Activated T-helper 1 cell treated with anti-CD3 and anti-CD28 coated beads, Interleukin-12 subunit alpha, Interleukin-12 subunit beta, Interleukin-2, Interleukin-4 antibody, amounts not matched to agents 30 ng/mL and 10 ng/mL and 1 ng/mL, durations not matched to agents 14 hours and 24 hours and 36 hours (primary cell): ENCODE data around the gene ORC3. TPM values are rescaled to one million over a fixed set of nuclear protein-coding genes. Genes with fewer than 3 reads are reported as not detected.
"Not testable (repeated sequence)": the region's sequence is repeated elsewhere in the genome, so short reads cannot be mapped to it uniquely, and the experiment has no call there.

Experiments
- DNase-seq: peaks from one replicate; pipeline ENCODE4 v3.0.0; 2021; ENCODE audit warnings: low spot score
- H3K27ac Mint-ChIP-seq: one replicate; pipeline ENCODE4 v1.8.0; 2021; ENCODE audit warnings: mild to moderate bottlenecking, mixed read lengths
- H3K27me3 Mint-ChIP-seq: one replicate; pipeline ENCODE4 v1.8.0; 2022; ENCODE audit warnings: mild to moderate bottlenecking, moderate library complexity, mixed read lengths; ENCODE audit not compliant: insufficient read depth
- H3K36me3 Mint-ChIP-seq: one replicate; pipeline ENCODE4 v1.8.0; 2021; ENCODE audit warnings: low read depth, mixed read lengths
- H3K4me1 Mint-ChIP-seq: one replicate; pipeline ENCODE4 v1.8.0; 2021; ENCODE audit warnings: low read depth, mixed read lengths
- H3K4me3 Mint-ChIP-seq: one replicate; pipeline ENCODE4 v1.8.0; 2021; ENCODE audit warnings: mild to moderate bottlenecking, moderate library complexity, mixed read lengths
- H3K9me3 Mint-ChIP-seq: one replicate; pipeline ENCODE4 v1.8.0; 2021; ENCODE audit warnings: mixed read lengths
- intact Hi-C: fragments of 100-400 bp; cut with micrococcal nuclease; formaldehyde crosslinking; loops from one replicate; pipeline ENCODE4 v1.15.1; 2024
- total RNA-seq: library from RNA; stranded (reverse); gene quantifications from 2 replicates; pipeline ENCODE4 v1.2.3, GENCODE V29; 2022

ORC3 gene
- total RNA-seq, 1 donor from 2014 or later: 34.7 TPM

- Mint-ChIP-seq H3K27ac (no peak overlapping the region), H3K4me3 (no peak overlapping the region), H3K4me1 (peaks cover 31% of the 10 kb centered on the region), H3K9me3 (no peaks in the 10 kb centered on the region), H3K27me3 (no peaks in the 10 kb centered on the region), H3K36me3 (peaks cover 13% of the 10 kb centered on the region)
- intact Hi-C loops: no loop called here
- DNase-seq: no peak
Measured at GRCh38 chr6:87692086-87692485, 102.2 kb downstream of the ORC3 start.

- intact Hi-C loops, H3K27ac Mint-ChIP-seq, H3K27me3 Mint-ChIP-seq, DNase-seq, H3K4me3 Mint-ChIP-seq, H3K9me3 Mint-ChIP-seq: not testable (repeated sequence)
- Mint-ChIP-seq H3K36me3 (peaks cover 25% of the 10 kb centered on the region), H3K4me1 (peaks cover 54% of the 10 kb centered on the region)
Measured at GRCh38 chr6:87696817-87697216, 106.9 kb downstream of the ORC3 start.

- Mint-ChIP-seq H3K27me3 (no peaks in the 10 kb centered on the region), H3K4me3 (peak overlapping the region; percentile 99), H3K36me3 (peaks cover 25% of the 10 kb centered on the region), H3K9me3 (no peaks in the 10 kb centered on the region), H3K27ac (peak overlapping the region; percentile 25), H3K4me1 (peaks cover 60% of the 10 kb centered on the region)
- DNase-seq: no peak
- intact Hi-C loops: no loop called here
Measured at GRCh38 chr6:87697581-87698546, 107.9 kb downstream of the ORC3 start.

GRCh38 chr6:87698547-87699006 lies 108.6 kb downstream of the ORC3 start:
- no peaks in the 10 kb centered on the region for H3K27me3 Mint-ChIP-seq
- H3K4me3 Mint-ChIP-seq: peak overlapping the region; percentile 99
- no peaks in the 10 kb centered on the region for H3K9me3 Mint-ChIP-seq
- intact Hi-C loops: loop anchor here (1.0 kb wide), 1 partner anchor 16 kb away; no protein-coding TSS in a partner anchor
- peaks cover 25% of the 10 kb centered on the region for H3K36me3 Mint-ChIP-seq
- DNase-seq: no peak
- peaks cover 58% of the 10 kb centered on the region for H3K4me1 Mint-ChIP-seq
- peak overlapping the region; percentile 38 for H3K27ac Mint-ChIP-seq

GRCh38 chr6:87699576-87699975 lies 109.6 kb downstream of the ORC3 start:
- peak overlapping the region; percentile 99 for H3K4me3 Mint-ChIP-seq

GRCh38 chr6:87700397-87701343 lies 110.7 kb downstream of the ORC3 start:
- H3K4me1 Mint-ChIP-seq: peaks cover 49% of the 10 kb centered on the region

More at GRCh38 chr6:87699576-87699975, 109.6 kb downstream of the ORC3 start:
- no peaks in the 10 kb centered on the region for H3K27me3 Mint-ChIP-seq
- no peaks in the 10 kb centered on the region for H3K9me3 Mint-ChIP-seq
- peaks cover 21% of the 10 kb centered on the region for H3K36me3 Mint-ChIP-seq
- intact Hi-C loops: loop anchor here (1.0 kb wide), 1 partner anchor 17 kb away; no protein-coding TSS in a partner anchor
- peak overlapping the region; percentile 5 for H3K27ac Mint-ChIP-seq
- peaks cover 48% of the 10 kb centered on the region for H3K4me1 Mint-ChIP-seq
- no peak for DNase-seq

GRCh38 chr6:87701344-87701675 lies 111.4 kb downstream of the ORC3 start:
- intact Hi-C loops: loop anchor here (5.0 to 10.0 kb wide), 4 partner anchors 103 to 1443 kb away; partner anchors contain the start of gene PM20D2
- peak overlapping the region; percentile 99 for H3K4me3 Mint-ChIP-seq
- no peaks in the 10 kb centered on the region for H3K27me3 Mint-ChIP-seq
- DNase-seq: no peak
- no peaks in the 10 kb centered on the region for H3K9me3 Mint-ChIP-seq
- peaks cover 18% of the 10 kb centered on the region for H3K36me3 Mint-ChIP-seq
- peak overlapping the region; percentile 97 for H3K27ac Mint-ChIP-seq
- peaks cover 44% of the 10 kb centered on the region for H3K4me1 Mint-ChIP-seq

More at GRCh38 chr6:87700397-87701343, 110.7 kb downstream of the ORC3 start:
- intact Hi-C loops: loop anchor here (5.0 to 10.0 kb wide), 4 partner anchors 104 to 1444 kb away; partner anchors contain the start of gene PM20D2
- Mint-ChIP-seq H3K27ac (peak overlapping the region; percentile 97), H3K36me3 (peaks cover 18% of the 10 kb centered on the region), H3K27me3 (no peaks in the 10 kb centered on the region), H3K4me3 (peak overlapping the region; percentile 99), H3K9me3 (no peaks in the 10 kb centered on the region)
- DNase-seq: no peak

- peak; percentile 97 for DNase-seq
- Mint-ChIP-seq H3K27ac (peak within 1 kb of the TSS; percentile 97), H3K36me3 (peaks cover 18% of the 10 kb centered on the region), H3K27me3 (no peaks in the 10 kb centered on the region), H3K4me3 (peak within 1 kb of the TSS; percentile 99), H3K4me1 (peaks cover 44% of the 10 kb centered on the region), H3K9me3 (no peaks in the 10 kb centered on the region)
- intact Hi-C loops: loop anchor here (1.0 to 10.0 kb wide), 15 partner anchors 36 to 1443 kb away; partner anchors contain the start of genes ORC3, PM20D2, PNRC1 and RNGTT
Measured at GRCh38 chr6:87701676-87702588, 112.0 kb downstream of the ORC3 start, which contains the start of gene AKIRIN2. AKIRIN2 (minus strand) TSS chr6:87702233; CDS start chr6:87701684, 549 bp downstream.

GRCh38 chr6:87702589-87702945 lies 112.6 kb downstream of the ORC3 start:
- Mint-ChIP-seq H3K4me3 (peak overlapping the region; percentile 99), H3K9me3 (no peaks in the 10 kb centered on the region), H3K4me1 (peaks cover 39% of the 10 kb centered on the region), H3K27ac (peak overlapping the region; percentile 88), H3K27me3 (no peaks in the 10 kb centered on the region), H3K36me3 (peaks cover 16% of the 10 kb centered on the region)
- no peak for DNase-seq
- intact Hi-C loops: loop anchor here (1.0 to 10.0 kb wide), 15 partner anchors 36 to 1442 kb away; partner anchors contain the start of genes ORC3, PM20D2, PNRC1 and RNGTT

GRCh38 chr6:87703039-87703438 lies 113.1 kb downstream of the ORC3 start:
- intact Hi-C loops: loop anchor here (2.0 to 10.0 kb wide), 8 partner anchors 50 to 1442 kb away; partner anchors contain the start of genes PM20D2, PNRC1 and RNGTT
- peaks cover 34% of the 10 kb centered on the region for H3K4me1 Mint-ChIP-seq
- not testable (repeated sequence) for H3K9me3 Mint-ChIP-seq, H3K27me3 Mint-ChIP-seq, DNase-seq
- H3K27ac Mint-ChIP-seq: peak overlapping the region; percentile 88
- H3K4me3 Mint-ChIP-seq: peak overlapping the region; percentile 99
- H3K36me3 Mint-ChIP-seq: peaks cover 14% of the 10 kb centered on the region

GRCh38 chr6:87705070-87705691 lies 115.2 kb downstream of the ORC3 start:
- Mint-ChIP-seq H3K4me1 (peaks cover 18% of the 10 kb centered on the region), H3K9me3 (no peaks in the 10 kb centered on the region), H3K36me3 (peaks cover 9% of the 10 kb centered on the region), H3K27ac (no peak overlapping the region), H3K4me3 (no peak overlapping the region), H3K27me3 (no peaks in the 10 kb centered on the region)
- DNase-seq: peak; percentile 15
- intact Hi-C loops: loop anchor here (1.0 to 10.0 kb wide), 4 partner anchors 27 to 1440 kb away; partner anchors contain the start of gene PM20D2
